CD4-positive, alpha-beta T cell (primary cell): ENCODE measurements around the gene DYNLRB1. TPM values are rescaled to one million over a fixed set of nuclear protein-coding genes. Genes with fewer than 3 reads are reported as not detected.
A peak's percentile ranks its signal among the peaks of the same experiment; 100 is the strongest.
"Not testable (repeated sequence)": the region's sequence is repeated elsewhere in the genome, so short reads cannot be mapped to it uniquely, and the experiment has no call there.

Source experiments
- ATAC-seq: fragments of 200-7000 bp; cut with Tn5 transposase; one replicate; pipeline ENCODE4 v1.10.0; 2022; ENCODE audit warnings: mild to moderate bottlenecking; ENCODE audit not compliant: poor library complexity
- CTCF ChIA-PET: fragments of 350-600 bp; sonication (Branson Sonifier 250); formaldehyde crosslinking; loops from one replicate; lab custom pipeline; 2021; ENCODE audit warnings: antibody characterized with exemption, inconsistent platforms; lab: Charles Lee
- POLR2A ChIA-PET: fragments of 350-600 bp; sonication (Branson Sonifier 250); formaldehyde crosslinking; loops from one replicate; lab custom pipeline; 2021; ENCODE audit warnings: antibody characterized with exemption, inconsistent platforms; lab: Charles Lee
- DNase-seq, 14 experiments: peaks; one replicate each; pipeline ENCODE4 v3.0.0-alpha.2; 2013 to 2020; ENCODE audit warnings: mixed read lengths in 2 of 14
- H3K27ac ChIP-seq, 2 donors: one replicate each; pipeline versions ENCODE4 v1.5.1 to v1.7.0; 2013; ENCODE audit warnings: low read length in 2 of 2, low read depth in 1 of 2, mild to moderate bottlenecking in 1 of 2
- H3K27me3 ChIP-seq, 2 experiments: 1 replicate in 1 of 2; 2 replicates in 1 of 2; pipeline versions ENCODE4 v1.6.1 to v1.7.0; 2013; ENCODE audit warnings: low read length in 2 of 2, control low read depth in 1 of 2, mild to moderate bottlenecking in 1 of 2, moderate library complexity in 1 of 2; ENCODE audit not compliant: insufficient read depth in 2 of 2, control insufficient read depth in 1 of 2
- H3K36me3 ChIP-seq: one replicate; pipeline ENCODE4 v1.6.1; 2013; ENCODE audit warnings: low read length, control low read depth; ENCODE audit not compliant: insufficient read depth
- H3K4me1 ChIP-seq: one replicate; pipeline ENCODE4 v1.6.1; 2013; ENCODE audit warnings: low read length, control low read depth; ENCODE audit not compliant: insufficient read depth
- H3K4me3 ChIP-seq: one replicate; pipeline ENCODE4 v1.5.1; 2013; ENCODE audit warnings: mild to moderate bottlenecking, low read length, moderate library complexity
- H3K9me3 ChIP-seq, 2 experiments: 1 replicate in 1 of 2; 2 replicates in 1 of 2; pipeline versions ENCODE4 v1.6.1 to v1.7.0; 2013; ENCODE audit warnings: low read length in 2 of 2, mild to moderate bottlenecking in 2 of 2, control low read depth in 1 of 2, moderate library complexity in 1 of 2; ENCODE audit not compliant: control insufficient read depth in 1 of 2, insufficient read depth in 1 of 2
- H3K27ac Mint-ChIP-seq: one replicate; pipeline ENCODE4 v1.8.0; 2020; ENCODE audit warnings: mixed read lengths
- H3K27me3 Mint-ChIP-seq: one replicate; pipeline ENCODE4 v1.8.0; 2021; ENCODE audit warnings: mixed read lengths
- H3K36me3 Mint-ChIP-seq: one replicate; pipeline ENCODE4 v1.8.0; 2021; ENCODE audit warnings: low read depth, mixed read lengths
- H3K4me1 Mint-ChIP-seq: one replicate; pipeline ENCODE4 v1.8.0; 2021; ENCODE audit warnings: low read depth, mixed read lengths
- H3K4me3 Mint-ChIP-seq: one replicate; pipeline ENCODE4 v1.8.0; 2020; ENCODE audit warnings: mild to moderate bottlenecking, mixed read lengths
- H3K9me3 Mint-ChIP-seq: one replicate; pipeline ENCODE4 v1.8.0; 2020; ENCODE audit warnings: mixed read lengths
- intact Hi-C, 2 experiments: fragments of 100-400 bp; cut with DNase I in 1 of 2; cut with micrococcal nuclease in 1 of 2; formaldehyde crosslinking; loops; one replicate each; pipeline versions ENCODE4 v1.15.1 to v1.9.0; 2023 to 2025; cut with DNase I, micrococcal nuclease
- total RNA-seq, 174 experiments: library from RNA in 2 of 174; stranded (reverse) in 2 of 174; gene quantifications; one replicate each; pipeline ENCODE4 v1.2.3 and lab custom pipeline; 2021 to 2026
- TF ChIP-seq, protein P1 (sequence below): fragments of 200-600 bp; IDR thresholded peaks from one replicate; pipeline ENCODE4 v1.8.0; 2022; ENCODE audit warnings: antibody characterized with exemption, mild to moderate bottlenecking

Gene DYNLRB1
- total RNA-seq, 2 experiments from 2014 or later: 38.3 to 40.3 TPM

DNA sequence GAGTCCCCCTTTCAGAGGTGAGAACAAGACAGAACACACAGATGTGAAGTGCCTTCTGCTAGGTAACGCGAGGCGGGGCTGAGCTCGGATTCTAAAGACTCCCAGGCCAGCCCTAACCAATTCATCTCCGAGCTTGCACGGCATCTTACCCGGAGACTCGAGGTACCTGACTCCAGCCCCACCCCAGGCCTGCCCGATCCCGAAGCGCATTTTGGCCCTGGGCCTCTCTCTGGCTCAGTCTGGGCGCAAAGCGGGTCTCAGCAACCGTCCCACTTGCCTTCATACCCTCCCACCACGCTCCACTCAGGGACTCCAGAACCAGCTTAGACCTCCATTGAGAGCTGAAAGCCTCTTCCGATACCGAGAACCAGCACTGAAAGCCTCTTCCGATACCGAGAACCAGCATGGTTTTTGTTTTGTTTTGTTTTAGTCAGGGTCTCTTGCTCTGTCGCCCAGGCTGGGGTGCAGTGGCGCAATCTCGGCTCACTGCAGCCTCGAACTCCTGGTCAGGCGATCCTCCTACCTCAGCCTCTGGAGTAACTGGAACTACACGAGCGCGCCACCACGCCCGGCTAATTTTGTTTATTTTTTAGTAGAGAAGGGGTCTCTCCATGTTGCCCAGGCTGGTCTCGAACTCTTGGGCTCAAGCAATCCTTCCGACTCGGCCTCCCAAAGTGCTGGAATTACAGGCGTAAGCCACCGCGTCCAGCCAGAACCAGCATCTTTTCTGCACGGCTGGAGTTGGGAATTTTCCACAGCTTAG lies 557 bp upstream of the DYNLRB1 start:
- POLR2A ChIA-PET: interaction anchor here (0.6 to 3.6 kb wide), 30 partner anchors 11 to 1439 kb away, joined by 3 to 30 read pairs (median 4); partner anchors contain the start of genes AHCY, ASIP, CEP250 and GGT7
- Mint-ChIP-seq H3K9me3 (no peaks in the 10 kb centered on the region), H3K4me1 (peaks cover 66% of the 10 kb centered on the region), H3K27me3 (no peaks in the 10 kb centered on the region), H3K4me3 (peak overlapping the region; percentile 99), H3K27ac (peak overlapping the region; percentile 94), H3K36me3 (peaks cover 39% of the 10 kb centered on the region)
- Histone ChIP-seq H3K27me3 (no peaks in the 10 kb centered on the region), H3K4me3 (peak overlapping the region; percentile 82), H3K4me1 (peaks cover 30% of the 10 kb centered on the region), H3K9me3 (no peaks in the 10 kb centered on the region), H3K36me3 (peaks cover 13% of the 10 kb centered on the region), H3K27ac (peak overlapping the region; percentile 60 to 80)
- DNase-seq (peak; percentile 54 to 86 (median 68)), ATAC-seq (peak; percentile 72)
- TF ChIP-seq, protein P1, sequence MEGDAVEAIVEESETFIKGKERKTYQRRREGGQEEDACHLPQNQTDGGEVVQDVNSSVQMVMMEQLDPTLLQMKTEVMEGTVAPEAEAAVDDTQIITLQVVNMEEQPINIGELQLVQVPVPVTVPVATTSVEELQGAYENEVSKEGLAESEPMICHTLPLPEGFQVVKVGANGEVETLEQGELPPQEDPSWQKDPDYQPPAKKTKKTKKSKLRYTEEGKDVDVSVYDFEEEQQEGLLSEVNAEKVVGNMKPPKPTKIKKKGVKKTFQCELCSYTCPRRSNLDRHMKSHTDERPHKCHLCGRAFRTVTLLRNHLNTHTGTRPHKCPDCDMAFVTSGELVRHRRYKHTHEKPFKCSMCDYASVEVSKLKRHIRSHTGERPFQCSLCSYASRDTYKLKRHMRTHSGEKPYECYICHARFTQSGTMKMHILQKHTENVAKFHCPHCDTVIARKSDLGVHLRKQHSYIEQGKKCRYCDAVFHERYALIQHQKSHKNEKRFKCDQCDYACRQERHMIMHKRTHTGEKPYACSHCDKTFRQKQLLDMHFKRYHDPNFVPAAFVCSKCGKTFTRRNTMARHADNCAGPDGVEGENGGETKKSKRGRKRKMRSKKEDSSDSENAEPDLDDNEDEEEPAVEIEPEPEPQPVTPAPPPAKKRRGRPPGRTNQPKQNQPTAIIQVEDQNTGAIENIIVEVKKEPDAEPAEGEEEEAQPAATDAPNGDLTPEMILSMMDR: no peak
- CTCF ChIA-PET: interaction anchor here (0.6 to 6.4 kb wide), 10 partner anchors 9 to 203 kb away, joined by 3 to 31 read pairs (median 4); partner anchors contain the start of gene ITCH
- intact Hi-C loops: loop anchor here (1.0 to 10.0 kb wide), 6 partner anchors 153 to 853 kb away; partner anchors contain the start of genes EIF2S2 (in 2 of the 2), ACSS2 (in 1 of the 2), AHCY (in 1 of the 2) and C20orf144 (in 1 of the 2)

DNA sequence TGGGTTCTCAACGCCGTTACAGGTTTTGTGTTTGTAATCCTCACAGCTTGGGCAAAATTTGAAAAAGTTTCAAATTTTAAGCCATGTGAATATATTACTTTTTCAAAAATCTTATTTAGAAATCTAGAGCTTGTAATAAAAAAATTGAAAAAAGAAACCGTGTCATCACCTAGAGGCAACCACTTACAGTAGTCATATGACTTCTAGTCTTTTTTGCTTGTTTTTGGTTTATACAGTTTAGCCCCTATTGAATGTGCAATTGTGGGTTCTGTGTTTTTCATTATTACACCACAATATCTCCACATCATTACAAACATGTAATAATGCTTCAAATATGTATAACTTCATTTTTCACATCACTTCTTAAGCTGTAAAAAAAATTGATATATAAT lies 888 bp downstream of the DYNLRB1 start:
- H3K27ac ChIP-seq: peak overlapping the region in 1 of 2 donors; percentile 80
- Mint-ChIP-seq H3K27ac (peak overlapping the region; percentile 94), H3K27me3 (no peaks in the 10 kb centered on the region), H3K36me3 (peaks cover 34% of the 10 kb centered on the region), H3K9me3 (no peaks in the 10 kb centered on the region), H3K4me3 (peak overlapping the region; percentile 99), H3K4me1 (peaks cover 74% of the 10 kb centered on the region)
- intact Hi-C loops: loop anchor here (5.0 to 10.0 kb wide), 5 partner anchors 155 to 855 kb away; partner anchors contain the start of genes EIF2S2 (in 2 of the 2), ACSS2 (in 1 of the 2), C20orf144 (in 1 of the 2) and GGT7 (in 1 of the 2)
- H3K36me3 ChIP-seq: peaks cover 10% of the 10 kb centered on the region
- TF ChIP-seq, protein P1: no peak
- peak overlapping the region; percentile 82 for H3K4me3 ChIP-seq
- POLR2A ChIA-PET: interaction anchor here (0.6 to 3.6 kb wide), 18 partner anchors 12 to 938 kb away, joined by 3 to 30 read pairs (median 5); partner anchors contain the start of genes AHCY, CEP250, EIF2S2 and ITCH
- peaks cover 30% of the 10 kb centered on the region for H3K4me1 ChIP-seq
- H3K9me3 ChIP-seq: no peaks in the 10 kb centered on the region
- no peak for ATAC-seq
- CTCF ChIA-PET: interaction anchor here (0.9 to 6.4 kb wide), 5 partner anchors 21 to 204 kb away, joined by 3 to 31 read pairs (median 6); no protein-coding TSS in a partner anchor
- H3K27me3 ChIP-seq: no peaks in the 10 kb centered on the region
- DNase-seq: peak in 1 of 14 experiments; percentile 19

DNA sequence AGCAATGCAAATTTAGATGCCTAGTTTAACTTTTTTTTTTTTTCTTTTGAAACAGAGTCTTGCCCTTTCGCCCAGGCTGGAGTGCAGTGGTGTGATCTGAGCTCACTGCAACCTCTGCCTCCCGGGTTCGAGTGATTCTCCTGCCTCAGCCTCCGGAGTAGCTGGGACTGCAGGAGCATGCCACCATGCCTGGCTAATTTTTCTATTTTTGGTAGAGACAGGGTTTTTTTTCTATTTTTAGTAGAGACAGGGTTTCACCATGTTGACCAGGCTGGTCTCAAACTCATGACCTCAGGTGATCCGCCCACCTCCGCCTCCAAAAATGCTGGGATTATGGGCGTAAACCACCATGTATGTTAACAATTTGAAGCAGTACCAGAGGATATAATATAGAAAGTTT lies 2.6 kb downstream of the DYNLRB1 start:
- peaks cover 75% of the 10 kb centered on the region for H3K4me1 Mint-ChIP-seq
- H3K27ac ChIP-seq, H3K27ac Mint-ChIP-seq, H3K36me3 ChIP-seq, H3K27me3 Mint-ChIP-seq, H3K4me3 ChIP-seq, POLR2A ChIA-PET, DNase-seq, ATAC-seq, H3K9me3 Mint-ChIP-seq, H3K27me3 ChIP-seq, H3K9me3 ChIP-seq: not testable (repeated sequence)
- H3K4me3 Mint-ChIP-seq: peak overlapping the region; percentile 70
- H3K4me1 ChIP-seq: peaks cover 43% of the 10 kb centered on the region
- peaks cover 47% of the 10 kb centered on the region for H3K36me3 Mint-ChIP-seq
- CTCF ChIA-PET: interaction anchor here (1.0 to 6.4 kb wide), 2 partner anchors 12 to 206 kb away, joined by 3 to 31 read pairs; no protein-coding TSS in a partner anchor
- intact Hi-C loops: loop anchor here (5.0 to 10.0 kb wide), 5 partner anchors 157 to 857 kb away; partner anchors contain the start of genes EIF2S2 (in 2 of the 2), ACSS2 (in 1 of the 2), C20orf144 (in 1 of the 2) and GGT7 (in 1 of the 2)

DNA sequence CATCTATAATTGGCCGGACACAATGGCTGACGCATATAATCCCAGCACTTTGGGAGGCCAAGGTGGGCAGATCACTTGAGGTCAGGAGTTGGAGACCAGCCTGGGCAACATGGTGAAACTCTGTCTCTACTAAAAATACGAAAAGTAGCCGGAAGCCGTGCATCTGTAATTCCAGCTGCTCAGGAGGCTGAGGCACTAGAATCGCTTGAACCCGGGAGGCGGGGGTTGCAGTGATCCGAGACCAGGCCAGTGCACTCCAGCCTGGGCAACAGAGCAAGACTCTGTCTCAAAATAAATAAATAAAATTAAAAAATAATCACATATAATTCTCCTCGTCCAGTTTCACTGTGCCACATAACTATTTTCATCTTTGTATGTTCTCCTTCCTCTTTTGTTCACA lies 3.6 kb downstream of the DYNLRB1 start:
- H3K27ac Mint-ChIP-seq, H3K4me3 ChIP-seq, DNase-seq, H3K9me3 ChIP-seq, POLR2A ChIA-PET, H3K27me3 ChIP-seq, H3K36me3 ChIP-seq, H3K27ac ChIP-seq, ATAC-seq, H3K9me3 Mint-ChIP-seq, H3K27me3 Mint-ChIP-seq: not testable (repeated sequence)
- peaks cover 40% of the 10 kb centered on the region for H3K4me1 ChIP-seq
- CTCF ChIA-PET: interaction anchor here (1.0 to 6.4 kb wide), 2 partner anchors 11 to 207 kb away, joined by 3 to 31 read pairs; no protein-coding TSS in a partner anchor
- intact Hi-C loops: loop anchor here (5.0 to 10.0 kb wide), 6 partner anchors 63 to 858 kb away; partner anchors contain the start of genes EIF2S2 (in 2 of the 2), ACSS2 (in 1 of the 2), C20orf144 (in 1 of the 2) and GGT7 (in 1 of the 2)
- peaks cover 77% of the 10 kb centered on the region for H3K4me1 Mint-ChIP-seq
- peak overlapping the region; percentile 63 for H3K4me3 Mint-ChIP-seq
- H3K36me3 Mint-ChIP-seq: peaks cover 53% of the 10 kb centered on the region
